ENCODE data around the gene N4BP3. TPM values are rescaled to one million over a fixed set of nuclear protein-coding genes. Genes with fewer than 3 reads are reported as not detected.
"Not testable (repeated sequence)": the region's sequence is repeated elsewhere in the genome, so short reads cannot be mapped to it uniquely, and the experiment has no call there.

Gene N4BP3
- total and polyA plus RNA-seq, 2 of the 4 experiments (the other 2 are of a cell fraction), result 0.14 to 0.18 TPM

GRCh38 chr5:178126556-178126955, 13.2 kb downstream of the N4BP3 start (continued):
- TF ChIP-seq CTCF (conservative IDR thresholded peaks at IDR 0.05; ENCODE audit: low read depth, low read length), result no peak
- no peak for TF ChIP-seq RCOR1 (IDR thresholded peaks at IDR 0.05; ENCODE audit: insufficient replicate concordance, low read length)
- no peak for TF ChIP-seq MAZ (IDR thresholded peaks at IDR 0.05; ENCODE audit: borderline replicate concordance, low read depth, low read length)

GRCh38 chr5:178127300-178128009, 14.1 kb downstream of the N4BP3 start:
- H3K27ac ChIP-seq (ENCODE audit: insufficient read depth, low read length); H3K36me3 ChIP-seq (ENCODE audit: control insufficient read depth, insufficient read depth, low read length); H2BK5ac ChIP-seq (ENCODE audit: low read depth, low read length, poor library complexity, severe bottlenecking); H3K9ac ChIP-seq (ENCODE audit: low read depth, low read length); H2BK15ac ChIP-seq (ENCODE audit: low read depth, low read length); DNase-seq; H3K27me3 ChIP-seq (ENCODE audit: control insufficient read depth, insufficient read depth, low read length); H3K18ac ChIP-seq (ENCODE audit: low read depth, low read length); H3K4me2 ChIP-seq (ENCODE audit: low read depth, low read length); H2AK5ac ChIP-seq (ENCODE audit: low read depth, low read length); H3K56ac ChIP-seq (ENCODE audit: extremely low read depth, insufficient read depth, low read length); H3K9me1 ChIP-seq (ENCODE audit: insufficient read depth, low read length); H4K8ac ChIP-seq (ENCODE audit: low read depth in 2 of 2, low read length in 2 of 2); POLR2A ChIA-PET (ENCODE audit: unreplicated experiment); BruUV-seq (replicated peaks); H2AFZ ChIP-seq (replicated peaks; ENCODE audit: low read length, poor library complexity); H3K14ac ChIP-seq (replicated peaks; ENCODE audit: low read depth, low read length); H4K91ac ChIP-seq (ENCODE audit: insufficient read depth, low read depth, low read length); H3K4ac ChIP-seq (ENCODE audit: low read depth, low read length); ATAC-seq (ENCODE audit: low read depth); CTCF ChIA-PET; H2BK120ac ChIP-seq (ENCODE audit: low read depth, low read length); H3K9me3 ChIP-seq (ENCODE audit: control insufficient read depth, insufficient read depth, low read length); H4K20me1 ChIP-seq (ENCODE audit: insufficient read depth, low read length); in situ Hi-C loops (cut with MboI; ENCODE audit: low sequenced_read_pairs); H3K4me1 ChIP-seq (ENCODE audit: control insufficient read depth, insufficient read depth, low read length); intact Hi-C loops (cut with micrococcal nuclease); H2BK20ac ChIP-seq (ENCODE audit: low read depth, low read length); H2AK9ac ChIP-seq (replicated peaks; ENCODE audit: low read depth, low read length, poor library complexity); H4K5ac ChIP-seq (ENCODE audit: low read depth, low read length); dilution Hi-C loops (cut with HindIII; ENCODE audit: low sequenced_read_pairs, unreplicated experiment); H3K23ac ChIP-seq (ENCODE audit: low read depth, low read length); H3K4me3 ChIP-seq (ENCODE audit: insufficient read depth, low read depth, low read length): not testable (repeated sequence)
- WGBS, 2 experiments (ENCODE audit: extremely low coverage in 2 of 2, insufficient read length in 1 of 2), result 93% methylated on average over 2 of the region's 14 CpGs; no CpG with 5 or more reads in 1 of the 2 experiments
- peaks cover 3 to 11% of the 10 kb centered on the region in 2 experiments; a peak in 3 of 4 replicates for H3K79me1 ChIP-seq (ENCODE audit: low read depth in 1 of 2, low read length in 2 of 2)

Data from IMR-90 (cell line).